ENCODE results near the gene BASP1. TPM values are rescaled to one million over a fixed set of nuclear protein-coding genes. Genes with fewer than 3 reads are reported as not detected.

Gene BASP1
- total and polyA plus RNA-seq, 7 donors: 0.64 to 1.9 (median 1.1) TPM

DNA sequence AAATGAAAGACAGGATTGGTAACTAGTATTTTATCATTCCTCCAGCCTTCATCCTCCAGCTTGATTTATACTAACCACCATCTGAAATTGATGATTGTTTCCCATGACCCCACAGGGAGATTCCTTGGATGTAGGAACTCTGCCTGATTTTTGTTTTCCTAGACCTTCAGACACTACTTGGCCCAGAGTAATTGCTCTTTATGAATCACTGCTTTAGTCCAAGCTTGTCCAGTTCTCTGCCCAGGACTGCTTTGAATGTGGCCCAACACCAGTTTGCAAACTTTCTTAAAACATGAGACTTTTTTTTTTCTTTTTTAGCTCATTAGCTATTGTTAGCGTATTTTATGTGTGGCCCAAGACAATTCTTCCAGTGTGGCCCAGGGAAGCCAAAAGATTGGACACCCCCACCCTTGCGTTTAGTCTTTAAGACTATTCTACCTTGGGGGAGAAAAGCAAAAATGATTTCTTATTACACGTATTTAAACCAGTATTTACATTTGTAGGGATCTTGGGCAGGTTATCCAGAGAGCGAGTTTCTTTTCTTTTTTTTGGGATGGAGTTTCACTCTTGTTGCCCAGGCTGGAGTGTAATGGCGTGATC is 18.4 kb downstream of the BASP1 start:
- TF ChIP-seq, protein P1, sequence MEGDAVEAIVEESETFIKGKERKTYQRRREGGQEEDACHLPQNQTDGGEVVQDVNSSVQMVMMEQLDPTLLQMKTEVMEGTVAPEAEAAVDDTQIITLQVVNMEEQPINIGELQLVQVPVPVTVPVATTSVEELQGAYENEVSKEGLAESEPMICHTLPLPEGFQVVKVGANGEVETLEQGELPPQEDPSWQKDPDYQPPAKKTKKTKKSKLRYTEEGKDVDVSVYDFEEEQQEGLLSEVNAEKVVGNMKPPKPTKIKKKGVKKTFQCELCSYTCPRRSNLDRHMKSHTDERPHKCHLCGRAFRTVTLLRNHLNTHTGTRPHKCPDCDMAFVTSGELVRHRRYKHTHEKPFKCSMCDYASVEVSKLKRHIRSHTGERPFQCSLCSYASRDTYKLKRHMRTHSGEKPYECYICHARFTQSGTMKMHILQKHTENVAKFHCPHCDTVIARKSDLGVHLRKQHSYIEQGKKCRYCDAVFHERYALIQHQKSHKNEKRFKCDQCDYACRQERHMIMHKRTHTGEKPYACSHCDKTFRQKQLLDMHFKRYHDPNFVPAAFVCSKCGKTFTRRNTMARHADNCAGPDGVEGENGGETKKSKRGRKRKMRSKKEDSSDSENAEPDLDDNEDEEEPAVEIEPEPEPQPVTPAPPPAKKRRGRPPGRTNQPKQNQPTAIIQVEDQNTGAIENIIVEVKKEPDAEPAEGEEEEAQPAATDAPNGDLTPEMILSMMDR (IDR thresholded peaks at IDR 0.05): no peak
- Histone ChIP-seq H3K4me1 (no peaks in the 10 kb centered on the region), H3K27me3 (ENCODE audit: insufficient read depth in 3 of 3, low read length in 2 of 3) (no peaks in the 10 kb centered on the region), H3K27ac (no peak overlapping the region), H3K36me3 (ENCODE audit: insufficient read depth in 1 of 2, low read depth in 1 of 2) (no peaks in the 10 kb centered on the region), H3K4me3 (no peak overlapping the region), H3K9me3 (no peaks in the 10 kb centered on the region)
- 93 to 95% (median 93%) methylated on average over 5 of the region's 5 CpGs for WGBS, 3 donors
- intact Hi-C loops (cut with DNase I): no loop called here
- ATAC-seq (no peak), DNase-seq (no peak)

DNA sequence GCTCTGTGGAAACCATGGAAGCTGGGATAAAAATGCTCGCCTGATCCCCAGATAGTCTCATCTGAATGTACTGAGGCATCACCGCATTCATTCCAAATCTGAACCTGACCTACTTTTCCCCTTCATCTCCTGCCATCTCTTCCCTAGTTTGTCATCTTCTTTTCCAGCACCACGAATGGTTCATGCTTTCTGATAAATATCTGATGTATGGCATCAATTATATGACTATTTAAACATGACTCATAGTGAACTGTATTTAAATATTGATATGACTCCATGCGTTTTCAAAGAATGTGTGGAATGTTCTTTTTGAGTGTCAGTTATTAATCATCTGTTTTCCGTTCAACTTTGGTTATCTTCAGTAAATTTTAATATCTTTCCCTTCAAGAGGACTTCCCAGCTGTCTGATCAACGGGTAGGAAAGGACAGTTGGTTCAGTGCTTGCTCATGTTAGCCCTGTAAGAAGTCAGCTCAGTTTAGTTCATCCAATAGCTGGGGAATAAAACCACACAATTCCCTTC is 21.1 kb downstream of the BASP1 start:
- no peaks in the 10 kb centered on the region for H3K27me3 ChIP-seq (ENCODE audit: insufficient read depth in 3 of 3, low read length in 2 of 3)
- TF ChIP-seq, protein P1 (IDR thresholded peaks at IDR 0.05): no peak
- no peak for DNase-seq
- no peaks in the 10 kb centered on the region for H3K4me1 ChIP-seq
- ATAC-seq: no peak
- H3K27ac ChIP-seq: no peak overlapping the region
- WGBS, 3 donors: 64 to 72% (median 66%) methylated on average over 6 of the region's 6 CpGs
- intact Hi-C loops (cut with DNase I): no loop called here
- H3K9me3 ChIP-seq: no peaks in the 10 kb centered on the region
- H3K4me3 ChIP-seq: no peak overlapping the region
- H3K36me3 ChIP-seq (ENCODE audit: insufficient read depth in 1 of 2, low read depth in 1 of 2): no peaks in the 10 kb centered on the region

DNA sequence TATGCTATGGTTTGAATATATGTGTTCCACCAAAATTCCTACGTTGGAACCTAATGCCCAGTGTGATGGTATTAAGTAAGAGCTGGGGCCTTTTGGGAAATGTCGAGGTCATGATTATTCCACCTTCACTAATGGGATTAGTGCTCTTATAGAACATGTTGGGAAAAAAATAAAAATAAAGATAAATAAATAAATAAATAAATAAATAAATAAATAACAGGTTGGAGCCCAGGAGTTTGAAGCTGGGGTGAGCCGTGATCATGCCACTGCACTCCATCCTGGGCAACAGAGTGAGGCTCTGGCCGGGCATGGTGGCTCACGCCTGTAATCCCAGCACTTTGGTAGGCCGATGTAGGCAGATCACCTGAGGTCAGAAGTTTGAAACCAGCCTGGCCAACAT is 22.5 kb downstream of the BASP1 start:
- Histone ChIP-seq H3K27ac (no peak overlapping the region), H3K4me3 (no peak overlapping the region), H3K4me1 (no peaks in the 10 kb centered on the region), H3K9me3 (no peaks in the 10 kb centered on the region), H3K27me3 (ENCODE audit: insufficient read depth in 3 of 3, low read length in 2 of 3) (no peaks in the 10 kb centered on the region), H3K36me3 (ENCODE audit: insufficient read depth in 1 of 2, low read depth in 1 of 2) (no peaks in the 10 kb centered on the region)
- 88 to 95% (median 92%) methylated on average over 6 of the region's 6 CpGs for WGBS, 3 donors
- no peak for DNase-seq
- no peak for ATAC-seq
- TF ChIP-seq, protein P1 (IDR thresholded peaks at IDR 0.05): no peak
- intact Hi-C loops (cut with DNase I): no loop called here

DNA sequence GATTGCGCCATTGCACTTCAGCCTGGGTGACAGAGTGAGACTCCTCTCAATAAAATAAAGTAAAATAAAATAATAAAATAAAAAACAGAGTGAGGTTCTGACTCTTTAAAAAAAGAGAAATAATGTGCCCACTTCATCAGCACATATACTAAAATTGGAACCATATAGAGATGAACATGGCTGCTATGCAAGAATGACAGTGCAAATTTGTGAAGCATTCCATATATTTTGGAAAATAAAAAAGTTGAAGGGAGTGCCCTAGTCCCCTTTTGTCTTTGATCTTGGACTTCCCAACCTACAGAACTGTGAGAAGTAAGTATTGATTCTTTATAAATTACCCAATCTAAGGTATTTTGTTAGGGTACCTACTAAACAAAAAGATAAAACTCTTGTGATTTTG is 23.1 kb downstream of the BASP1 start:
- H3K4me3 ChIP-seq: no peak overlapping the region
- ATAC-seq (no peak), DNase-seq (no peak)
- no peak overlapping the region for H3K27ac ChIP-seq
- H3K27me3 ChIP-seq (ENCODE audit: insufficient read depth in 3 of 3, low read length in 2 of 3): no peaks in the 10 kb centered on the region
- no peaks in the 10 kb centered on the region for H3K36me3 ChIP-seq (ENCODE audit: insufficient read depth in 1 of 2, low read depth in 1 of 2)
- TF ChIP-seq, protein P1 (IDR thresholded peaks at IDR 0.05): no peak
- no peaks in the 10 kb centered on the region for H3K9me3 ChIP-seq
- intact Hi-C loops (cut with DNase I): no loop called here
- no peaks in the 10 kb centered on the region for H3K4me1 ChIP-seq
- 98 to 100% (median 100%) methylated on average over 1 of the region's 1 CpG for WGBS, 3 donors

DNA sequence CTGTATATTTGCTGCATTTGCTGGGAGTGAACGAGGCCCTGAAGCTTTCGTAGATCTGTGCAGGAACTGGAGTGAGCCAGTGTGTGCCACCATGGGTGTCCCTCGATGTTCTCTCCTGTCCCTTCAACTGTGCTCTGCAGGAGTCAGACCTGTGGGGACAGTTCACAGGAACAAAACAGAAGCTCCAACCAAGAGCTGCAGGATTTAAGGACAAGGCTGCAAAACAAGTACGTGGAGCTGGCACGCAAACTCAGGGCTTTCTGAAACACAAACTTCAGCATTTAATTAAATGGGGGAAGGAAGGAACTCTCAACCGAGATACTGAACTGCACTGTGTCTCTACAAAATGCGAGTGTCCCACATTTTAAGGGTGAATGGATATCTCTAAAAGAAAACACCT is 24.2 kb downstream of the BASP1 start:
- no peak overlapping the region for H3K4me3 ChIP-seq
- intact Hi-C loops (cut with DNase I): no loop called here
- DNase-seq (no peak), ATAC-seq (no peak)
- no peaks in the 10 kb centered on the region for H3K9me3 ChIP-seq
- TF ChIP-seq, protein P1 (IDR thresholded peaks at IDR 0.05): no peak
- H3K27me3 ChIP-seq (ENCODE audit: insufficient read depth in 3 of 3, low read length in 2 of 3): no peaks in the 10 kb centered on the region
- no peaks in the 10 kb centered on the region for H3K4me1 ChIP-seq
- 72 to 82% (median 76%) methylated on average over 7 of the region's 7 CpGs for WGBS, 3 donors
- no peaks in the 10 kb centered on the region for H3K36me3 ChIP-seq (ENCODE audit: insufficient read depth in 1 of 2, low read depth in 1 of 2)
- H3K27ac ChIP-seq: no peak overlapping the region
